ENCODE measurements around the gene PHC2.
A peak's percentile ranks its signal among the peaks of the same experiment; 100 is the strongest.

Gene PHC2

GRCh38 chr1:33369764-33370163 is 61.1 kb downstream of the PHC2 start:
- no peak for DNase-seq (ENCODE audit: low spot score)

- no peak for DNase-seq (ENCODE audit: low spot score)
These were observed 61.8 kb downstream of the PHC2 start for GRCh38 chr1:33369081-33369480.

DNA sequence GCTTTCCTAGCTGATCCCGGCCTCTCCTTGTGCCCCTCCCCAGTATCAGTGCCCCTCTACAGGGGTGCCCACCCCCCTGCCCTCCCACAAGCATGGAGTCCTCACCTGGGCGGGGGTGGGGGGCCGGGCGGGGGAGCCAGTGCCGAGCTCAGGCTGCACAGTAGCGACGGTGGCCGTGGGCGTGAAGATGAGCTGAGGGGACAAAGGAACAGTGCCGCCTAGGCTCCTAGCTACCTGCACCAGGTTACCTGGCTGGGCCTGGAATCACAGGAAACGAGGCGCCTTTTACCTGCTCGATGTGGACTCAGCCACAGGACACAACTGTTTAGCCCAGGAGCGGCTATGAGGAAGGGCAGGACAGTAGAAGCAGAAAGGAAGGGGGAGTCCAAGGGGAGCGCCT is 62.5 kb downstream of the PHC2 start:
- DNase-seq (ENCODE audit: low spot score) = no peak

GRCh38 chr1:33367485-33368405 is 63.1 kb downstream of the PHC2 start:
- peak; percentile 60 for DNase-seq (ENCODE audit: low spot score)

GRCh38 chr1:33366762-33367484 is 64.0 kb downstream of the PHC2 start:
- DNase-seq (ENCODE audit: low spot score) = no peak

GRCh38 chr1:33365560-33365997 is 65.3 kb downstream of the PHC2 start:
- DNase-seq (ENCODE audit: low spot score) = no peak

GRCh38 chr1:33364565-33364918 is 66.4 kb downstream of the PHC2 start:
- DNase-seq (ENCODE audit: low spot score) = no peak

GRCh38 chr1:33363470-33363861 is 67.4 kb downstream of the PHC2 start:
- DNase-seq (ENCODE audit: low spot score) = no peak

DNA sequence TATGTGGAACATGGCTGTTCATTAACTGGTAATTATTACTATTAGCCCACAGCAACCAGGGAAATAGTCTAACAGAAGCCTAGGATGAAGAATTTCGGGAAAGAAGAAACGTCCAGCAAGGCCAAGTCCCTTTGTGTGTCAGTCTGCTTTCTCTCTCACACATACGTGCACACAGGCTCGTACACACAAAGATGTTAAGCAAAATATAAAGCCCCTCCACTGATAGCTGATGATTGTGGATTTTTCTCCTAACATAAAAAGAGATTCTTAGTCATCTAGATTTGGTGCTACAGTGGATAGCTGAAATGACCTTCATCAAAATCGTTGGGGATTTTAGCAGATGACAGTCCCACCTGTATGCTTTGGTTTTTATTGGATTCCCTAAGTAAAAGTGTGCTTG is 67.9 kb downstream of the PHC2 start:
- no peak for DNase-seq (ENCODE audit: low spot score)

DNA sequence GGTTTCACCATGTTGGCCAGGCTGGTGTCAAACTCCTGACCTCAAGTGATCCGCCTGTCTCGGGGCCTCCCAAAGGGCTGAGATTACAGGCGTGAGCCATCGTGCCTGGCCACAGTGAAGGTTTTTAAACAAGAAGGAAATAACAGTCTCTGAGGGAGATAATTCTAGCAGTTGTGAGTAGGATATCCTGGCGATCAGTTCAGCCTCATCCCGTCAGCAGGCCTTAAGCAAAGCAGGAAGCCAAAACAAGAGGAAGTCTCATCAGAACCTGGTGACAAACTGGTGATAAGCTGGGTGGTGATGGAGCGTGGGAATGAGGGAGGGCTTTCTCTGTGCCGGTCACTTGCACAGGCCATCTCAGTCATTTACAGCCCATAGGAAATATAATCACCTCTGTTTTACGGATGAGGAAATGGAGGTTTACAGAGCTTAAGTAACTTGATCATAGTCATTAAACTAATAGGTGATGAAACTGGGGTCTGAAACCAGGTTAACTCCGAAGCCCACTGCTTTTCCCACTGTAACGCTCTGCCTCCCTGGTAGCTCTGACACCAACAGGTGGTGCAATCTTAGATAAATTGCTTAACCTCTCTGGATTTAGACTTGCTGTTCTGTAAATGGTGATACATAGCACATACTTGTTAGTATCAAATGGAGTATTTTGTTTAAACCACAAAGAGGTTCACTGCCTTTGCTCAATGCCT is 69.2 kb downstream of the PHC2 start:
- DNase-seq (ENCODE audit: low spot score) = no peak

GRCh38 chr1:33360367-33360766 is 70.5 kb downstream of the PHC2 start:
- no peak for DNase-seq (ENCODE audit: low spot score)

DNA sequence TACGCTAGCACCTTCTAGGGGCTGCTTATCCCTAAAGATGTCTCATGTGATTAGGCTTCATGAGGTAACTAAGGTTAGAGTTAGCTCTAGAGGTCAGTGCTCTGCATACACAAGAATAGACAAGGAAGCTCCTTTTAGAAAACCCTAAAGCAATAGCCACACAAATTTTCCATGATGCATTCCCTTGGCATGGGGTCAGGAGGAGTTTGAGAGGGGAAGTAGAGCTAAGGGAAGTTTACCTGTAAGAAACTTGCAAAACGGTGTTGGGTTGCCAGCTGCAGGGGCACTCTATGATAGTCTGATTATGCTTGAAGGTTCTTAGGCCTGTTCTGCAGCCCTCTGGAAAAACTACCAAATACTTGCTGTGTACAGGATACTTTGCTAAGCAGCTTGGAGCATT is 71.0 kb downstream of the PHC2 start:
- DNase-seq (ENCODE audit: low spot score) = no peak

- DNase-seq (ENCODE audit: low spot score) = no peak
These were observed 71.9 kb downstream of the PHC2 start for GRCh38 chr1:33358795-33359503.

DNA sequence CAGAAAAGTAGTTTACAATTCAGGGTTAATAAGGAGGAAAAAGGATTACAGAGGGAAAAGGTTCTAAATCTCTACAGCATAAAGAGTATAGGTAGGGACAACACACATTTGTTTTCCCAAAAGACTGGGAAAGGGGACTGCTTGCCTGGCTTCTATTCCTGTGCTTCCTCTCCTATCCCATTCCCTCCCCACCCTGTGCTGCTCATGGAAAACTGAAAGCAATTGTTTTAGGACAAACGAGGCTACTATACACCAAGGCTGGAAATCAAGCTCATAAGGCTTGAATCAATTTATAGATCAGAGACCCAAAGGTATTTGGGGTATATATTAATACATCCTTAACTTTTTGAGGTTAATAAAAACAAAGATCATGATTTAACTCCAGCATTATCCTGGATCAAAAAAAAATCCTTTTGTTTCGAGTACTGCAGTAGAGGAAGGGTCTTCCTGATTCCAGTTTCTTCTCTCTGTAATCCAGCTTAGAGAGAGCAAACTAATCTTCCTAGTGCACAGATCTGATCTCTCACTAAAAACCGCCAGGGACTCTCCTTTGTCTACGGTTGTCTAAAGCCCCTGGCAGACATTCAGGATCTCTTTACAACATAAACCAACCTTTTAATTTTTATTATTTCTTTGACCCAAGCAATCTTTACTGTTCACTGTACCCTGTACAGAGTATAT is 72.6 kb downstream of the PHC2 start:
- DNase-seq (ENCODE audit: low spot score) = no peak

- DNase-seq (ENCODE audit: low spot score) = no peak
These were observed 73.8 kb downstream of the PHC2 start for GRCh38 chr1:33357099-33357498.

- DNase-seq (ENCODE audit: low spot score) = no peak
These were observed 76.1 kb downstream of the PHC2 start for GRCh38 chr1:33354707-33355316.

DNA sequence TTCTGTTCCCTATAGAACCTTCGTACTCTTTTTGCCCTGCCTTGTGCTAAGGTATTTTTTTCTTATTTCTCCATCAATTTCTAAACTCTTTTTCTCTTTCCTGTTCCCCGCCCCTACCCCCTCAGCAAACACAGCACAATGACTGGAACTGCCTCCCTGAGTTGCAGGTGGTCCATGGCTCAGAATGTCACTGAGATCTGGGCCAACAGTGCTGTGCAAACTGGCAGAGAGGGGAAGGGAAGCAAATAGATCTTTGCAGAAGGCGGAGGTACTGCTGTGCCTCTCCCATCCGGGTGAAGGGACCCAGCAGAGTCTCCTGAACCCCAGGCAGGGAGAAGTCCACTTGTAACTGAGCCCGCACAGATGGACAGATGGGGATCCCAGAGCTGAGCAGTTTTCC is 77.4 kb downstream of the PHC2 start:
- no peak for DNase-seq (ENCODE audit: low spot score)

- DNase-seq (ENCODE audit: low spot score) = no peak
These were observed 79.6 kb downstream of the PHC2 start for GRCh38 chr1:33351281-33351660.

GRCh38 chr1:33350611-33351280 is 80.1 kb downstream of the PHC2 start:
- no peak for DNase-seq (ENCODE audit: low spot score)

- DNase-seq (ENCODE audit: low spot score) = peak; percentile 81
These were observed 80.9 kb downstream of the PHC2 start for GRCh38 chr1:33349778-33350610.

Data from COLO829 (cell line).